ENCODE results near the gene MAFG.

GRCh38 chr17:81955756-81956544 lies 28.4 kb upstream of the MAFG start:
- TF ChIP-seq CTCF (IDR thresholded peaks at IDR 0.05) (no peak), ZFX (IDR thresholded peaks at IDR 0.05; ENCODE audit: borderline replicate concordance) (no peak)
